DND-41 (cell line): Measurements from ENCODE around the gene DUSP2.

ENCODE experiments used
- ATAC-seq: fragments of 200-7000 bp; cut with Tn5 transposase; 3 replicates; pipeline ENCODE4 v1.9.1; 2021; ENCODE audit warnings: low read depth; ENCODE audit not compliant: insufficient read depth
- DNase-seq: peaks from one replicate; pipeline ENCODE4 v3.0.0-alpha.2; 2020
- H2AFZ ChIP-seq: 2 replicates; pipeline ENCODE4 v1.6.0; 2012; ENCODE audit warnings: low read depth, low read length
- H3K27ac ChIP-seq: 2 replicates; pipeline ENCODE4 v1.5.1; 2012; ENCODE audit warnings: low read length, inconsistent platforms
- H3K27me3 ChIP-seq: fragments of 200-600 bp; sonication (generic); 2 replicates; pipeline ENCODE4 v1.6.0; 2012; ENCODE audit warnings: low read length, mild to moderate bottlenecking, inconsistent platforms; ENCODE audit not compliant: insufficient read depth, poor library complexity
- H3K36me3 ChIP-seq: 2 replicates; pipeline ENCODE4 v1.5.1; 2012; ENCODE audit warnings: low read length, inconsistent platforms; ENCODE audit not compliant: insufficient read depth
- H3K4me1 ChIP-seq: 2 replicates; pipeline ENCODE4 v1.5.1; 2012; ENCODE audit warnings: mild to moderate bottlenecking, low read length; ENCODE audit not compliant: insufficient read depth
- H3K4me2 ChIP-seq: 2 replicates; pipeline ENCODE4 v1.6.0; 2012; ENCODE audit warnings: mild to moderate bottlenecking, moderate library complexity, low read length, inconsistent platforms; ENCODE audit not compliant: insufficient read depth
- H3K4me3 ChIP-seq, 2 experiments: fragments of 200-600 bp in 1 of 2; shearing (Covaris generic) in 1 of 2; 2 replicates each; pipeline ENCODE4 v1.5.1; 2012 to 2016; ENCODE audit warnings: inconsistent platforms in 2 of 2, low read length in 2 of 2, mild to moderate bottlenecking in 2 of 2, low read depth in 1 of 2, moderate library complexity in 1 of 2
- H3K79me2 ChIP-seq: 2 replicates; pipeline ENCODE4 v1.6.0; 2012; ENCODE audit warnings: low read length, inconsistent platforms; ENCODE audit not compliant: insufficient read depth
- H3K9ac ChIP-seq: 2 replicates; pipeline ENCODE4 v1.6.0; 2012; ENCODE audit warnings: low read depth, mild to moderate bottlenecking, inconsistent platforms, low read length, moderate library complexity
- H3K9me3 ChIP-seq: 2 replicates; pipeline ENCODE4 v1.5.1; 2012; ENCODE audit warnings: low read length, moderate library complexity, mild to moderate bottlenecking, inconsistent platforms; ENCODE audit not compliant: insufficient read depth, severe bottlenecking
- H4K20me1 ChIP-seq: 2 replicates; pipeline ENCODE4 v1.6.0; 2012; ENCODE audit warnings: low read length; ENCODE audit not compliant: insufficient read depth
- CTCF ChIP-seq: IDR thresholded peaks from 2 replicates; pipeline ENCODE4 v1.5.1; 2012; ENCODE audit warnings: borderline replicate concordance, low read length, moderate library complexity, mild to moderate bottlenecking; ENCODE audit not compliant: poor library complexity, severe bottlenecking; ENCODE audit errors: extremely low read depth
- EZH2 ChIP-seq: IDR thresholded peaks from 3 replicates; pipeline ENCODE4 v1.6.1; 2012; ENCODE audit warnings: borderline replicate concordance, low read depth, mild to moderate bottlenecking, moderate library complexity, low read length, inconsistent platforms; ENCODE audit not compliant: severe bottlenecking

Gene DUSP2

GRCh38 chr2:96115631-96116423, 29.4 kb downstream of the DUSP2 start:
- Histone ChIP-seq H3K27ac (no peak overlapping the region), H3K79me2 (no peaks in the 10 kb centered on the region), H4K20me1 (no peaks in the 10 kb centered on the region), H3K4me1 (no peaks in the 10 kb centered on the region), H3K4me3 (no peak overlapping the region), H2AFZ (no peak overlapping the region), H3K36me3 (no peaks in the 10 kb centered on the region), H3K4me2 (no peak overlapping the region), H3K27me3 (no peaks in the 10 kb centered on the region), H3K9ac (no peak overlapping the region), H3K9me3 (no peaks in the 10 kb centered on the region)
- ATAC-seq: no peak
- TF ChIP-seq EZH2: no peak
- no peak for TF ChIP-seq CTCF
- no peak for DNase-seq

- Histone ChIP-seq H4K20me1 (no peaks in the 10 kb centered on the region), H3K4me3 (no peak overlapping the region), H3K36me3 (no peaks in the 10 kb centered on the region), H3K9me3 (no peaks in the 10 kb centered on the region), H3K27ac (no peak overlapping the region), H2AFZ (no peak overlapping the region), H3K27me3 (no peaks in the 10 kb centered on the region), H3K9ac (no peak overlapping the region), H3K4me2 (no peak overlapping the region), H3K79me2 (no peaks in the 10 kb centered on the region), H3K4me1 (no peaks in the 10 kb centered on the region)
- TF ChIP-seq EZH2 (no peak), CTCF (no peak)
- no peak for DNase-seq
- no peak for ATAC-seq
Measured at GRCh38 chr2:96114903-96115581, 30.2 kb downstream of the DUSP2 start.

- Histone ChIP-seq H3K4me3 (no peak overlapping the region), H3K27me3 (no peaks in the 10 kb centered on the region), H3K9me3 (no peaks in the 10 kb centered on the region), H3K9ac (no peak overlapping the region), H2AFZ (no peak overlapping the region), H3K27ac (no peak overlapping the region), H3K79me2 (no peaks in the 10 kb centered on the region), H3K36me3 (no peaks in the 10 kb centered on the region), H3K4me2 (no peak overlapping the region), H3K4me1 (no peaks in the 10 kb centered on the region), H4K20me1 (no peaks in the 10 kb centered on the region)
- TF ChIP-seq CTCF (no peak), EZH2 (no peak)
- ATAC-seq: no peak
- no peak for DNase-seq
Measured at GRCh38 chr2:96114546-96114902, 30.7 kb downstream of the DUSP2 start.
